ENCODE results near the gene HCFC1R1.

DNA sequence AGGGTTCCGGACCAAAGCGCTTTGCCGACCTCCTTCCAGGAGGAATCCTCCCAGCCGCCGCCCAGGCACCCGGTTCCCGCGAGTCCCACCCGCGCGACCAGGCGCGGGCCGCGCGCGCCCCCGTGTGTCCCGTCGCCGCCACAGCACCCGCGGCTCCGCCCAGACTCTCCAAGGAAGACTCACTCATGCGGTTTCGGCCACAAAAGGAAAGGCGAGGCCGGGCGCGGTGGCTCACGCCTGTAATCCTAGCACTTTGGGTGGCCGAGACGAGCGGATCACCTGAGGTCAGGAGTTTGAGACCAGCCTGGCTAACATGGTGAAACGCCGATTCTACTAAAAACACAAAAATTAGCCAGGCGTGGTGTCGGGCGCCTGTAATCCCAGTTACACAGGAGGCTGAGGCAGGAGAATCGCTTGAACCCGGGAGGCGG, 40.0 kb downstream of the HCFC1R1 start:
- TF ChIP-seq RAD21 (conservative IDR thresholded peaks at IDR 0.05) (peak; percentile 77), EP300 (conservative IDR thresholded peaks at IDR 0.05; ENCODE audit: poor library complexity, severe bottlenecking) (peak; percentile 18)
- TF ChIP-seq, protein P1, sequence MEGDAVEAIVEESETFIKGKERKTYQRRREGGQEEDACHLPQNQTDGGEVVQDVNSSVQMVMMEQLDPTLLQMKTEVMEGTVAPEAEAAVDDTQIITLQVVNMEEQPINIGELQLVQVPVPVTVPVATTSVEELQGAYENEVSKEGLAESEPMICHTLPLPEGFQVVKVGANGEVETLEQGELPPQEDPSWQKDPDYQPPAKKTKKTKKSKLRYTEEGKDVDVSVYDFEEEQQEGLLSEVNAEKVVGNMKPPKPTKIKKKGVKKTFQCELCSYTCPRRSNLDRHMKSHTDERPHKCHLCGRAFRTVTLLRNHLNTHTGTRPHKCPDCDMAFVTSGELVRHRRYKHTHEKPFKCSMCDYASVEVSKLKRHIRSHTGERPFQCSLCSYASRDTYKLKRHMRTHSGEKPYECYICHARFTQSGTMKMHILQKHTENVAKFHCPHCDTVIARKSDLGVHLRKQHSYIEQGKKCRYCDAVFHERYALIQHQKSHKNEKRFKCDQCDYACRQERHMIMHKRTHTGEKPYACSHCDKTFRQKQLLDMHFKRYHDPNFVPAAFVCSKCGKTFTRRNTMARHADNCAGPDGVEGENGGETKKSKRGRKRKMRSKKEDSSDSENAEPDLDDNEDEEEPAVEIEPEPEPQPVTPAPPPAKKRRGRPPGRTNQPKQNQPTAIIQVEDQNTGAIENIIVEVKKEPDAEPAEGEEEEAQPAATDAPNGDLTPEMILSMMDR (IDR thresholded peaks at IDR 0.05; ENCODE audit: poor library complexity, severe bottlenecking) = peak; percentile 92
